VCaP (cell line): Measurements from ENCODE around the gene GJC2.

Source experiments
- H3K27ac ChIP-seq: fragments of 450-650 bp; 2 replicates; pipeline ENCODE4 v1.5.1; 2017
- TF ChIP-seq, protein P1 (sequence below): fragments of 450-650 bp; conservative IDR thresholded peaks from 2 replicates; pipeline ENCODE4 v1.5.1; 2017; ENCODE audit warnings: mild to moderate bottlenecking, moderate library complexity

GJC2 gene

GRCh38 chr1:228151180-228151925, 1.6 kb downstream of the GJC2 start:
- TF ChIP-seq, protein P1, sequence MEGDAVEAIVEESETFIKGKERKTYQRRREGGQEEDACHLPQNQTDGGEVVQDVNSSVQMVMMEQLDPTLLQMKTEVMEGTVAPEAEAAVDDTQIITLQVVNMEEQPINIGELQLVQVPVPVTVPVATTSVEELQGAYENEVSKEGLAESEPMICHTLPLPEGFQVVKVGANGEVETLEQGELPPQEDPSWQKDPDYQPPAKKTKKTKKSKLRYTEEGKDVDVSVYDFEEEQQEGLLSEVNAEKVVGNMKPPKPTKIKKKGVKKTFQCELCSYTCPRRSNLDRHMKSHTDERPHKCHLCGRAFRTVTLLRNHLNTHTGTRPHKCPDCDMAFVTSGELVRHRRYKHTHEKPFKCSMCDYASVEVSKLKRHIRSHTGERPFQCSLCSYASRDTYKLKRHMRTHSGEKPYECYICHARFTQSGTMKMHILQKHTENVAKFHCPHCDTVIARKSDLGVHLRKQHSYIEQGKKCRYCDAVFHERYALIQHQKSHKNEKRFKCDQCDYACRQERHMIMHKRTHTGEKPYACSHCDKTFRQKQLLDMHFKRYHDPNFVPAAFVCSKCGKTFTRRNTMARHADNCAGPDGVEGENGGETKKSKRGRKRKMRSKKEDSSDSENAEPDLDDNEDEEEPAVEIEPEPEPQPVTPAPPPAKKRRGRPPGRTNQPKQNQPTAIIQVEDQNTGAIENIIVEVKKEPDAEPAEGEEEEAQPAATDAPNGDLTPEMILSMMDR: no peak
- H3K27ac ChIP-seq: no peak overlapping the region

GRCh38 chr1:228152097-228152917, 2.6 kb downstream of the GJC2 start:
- no peak overlapping the region for H3K27ac ChIP-seq

GRCh38 chr1:228152918-228153258, 3.2 kb downstream of the GJC2 start:
- TF ChIP-seq, protein P1: no peak
- no peak overlapping the region for H3K27ac ChIP-seq

More at GRCh38 chr1:228152097-228152917, 2.6 kb downstream of the GJC2 start:
- TF ChIP-seq, protein P1: no peak

- H3K27ac ChIP-seq: no peak overlapping the region
- TF ChIP-seq, protein P1: no peak
Measured at GRCh38 chr1:228154021-228154669, 4.4 kb downstream of the GJC2 start.

DNA sequence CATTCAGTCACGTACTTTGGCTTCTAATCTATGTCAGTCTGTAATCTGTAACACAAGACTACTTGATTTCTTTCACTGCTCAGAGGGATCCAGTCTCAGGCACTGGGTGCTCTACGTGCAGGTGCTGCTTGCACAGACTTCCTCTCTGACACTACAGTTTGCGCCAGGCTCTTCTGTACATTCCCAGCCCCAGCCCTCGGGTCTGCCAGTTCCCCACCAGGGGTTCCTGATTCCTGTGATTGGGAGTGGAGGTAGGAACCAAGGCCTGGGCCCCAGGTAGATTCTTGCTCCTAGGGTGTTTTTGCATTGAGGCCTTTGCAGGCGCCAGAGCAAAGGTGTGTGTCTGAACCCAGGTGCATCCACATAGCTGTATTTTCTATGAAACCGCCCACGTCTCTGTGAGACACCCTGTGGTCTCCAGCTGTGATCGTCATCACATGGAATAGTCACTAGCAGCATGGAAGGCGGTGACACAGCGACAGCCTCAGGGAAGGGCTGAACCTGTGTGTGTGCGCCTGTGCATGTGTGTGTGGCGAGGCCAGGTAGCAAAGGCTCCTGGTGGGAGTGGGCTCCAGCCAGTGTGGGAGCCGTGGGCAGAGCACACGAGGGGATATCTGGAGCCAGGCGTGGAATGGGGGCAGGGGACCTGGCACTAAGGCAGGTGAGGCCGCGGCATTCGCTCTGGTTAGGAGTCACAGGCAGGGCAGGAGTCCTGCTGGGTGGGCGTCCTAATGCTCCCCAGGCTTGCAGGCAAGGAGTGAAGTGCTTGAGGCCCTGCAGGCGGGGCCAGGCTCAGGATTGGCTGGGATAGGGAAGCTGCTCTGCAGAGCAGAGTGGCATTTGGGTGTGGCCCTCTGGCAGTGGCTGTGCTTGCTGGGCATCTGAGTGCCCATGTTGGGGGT, 5.2 kb downstream of the GJC2 start:
- TF ChIP-seq, protein P1: no peak
- no peak overlapping the region for H3K27ac ChIP-seq

DNA sequence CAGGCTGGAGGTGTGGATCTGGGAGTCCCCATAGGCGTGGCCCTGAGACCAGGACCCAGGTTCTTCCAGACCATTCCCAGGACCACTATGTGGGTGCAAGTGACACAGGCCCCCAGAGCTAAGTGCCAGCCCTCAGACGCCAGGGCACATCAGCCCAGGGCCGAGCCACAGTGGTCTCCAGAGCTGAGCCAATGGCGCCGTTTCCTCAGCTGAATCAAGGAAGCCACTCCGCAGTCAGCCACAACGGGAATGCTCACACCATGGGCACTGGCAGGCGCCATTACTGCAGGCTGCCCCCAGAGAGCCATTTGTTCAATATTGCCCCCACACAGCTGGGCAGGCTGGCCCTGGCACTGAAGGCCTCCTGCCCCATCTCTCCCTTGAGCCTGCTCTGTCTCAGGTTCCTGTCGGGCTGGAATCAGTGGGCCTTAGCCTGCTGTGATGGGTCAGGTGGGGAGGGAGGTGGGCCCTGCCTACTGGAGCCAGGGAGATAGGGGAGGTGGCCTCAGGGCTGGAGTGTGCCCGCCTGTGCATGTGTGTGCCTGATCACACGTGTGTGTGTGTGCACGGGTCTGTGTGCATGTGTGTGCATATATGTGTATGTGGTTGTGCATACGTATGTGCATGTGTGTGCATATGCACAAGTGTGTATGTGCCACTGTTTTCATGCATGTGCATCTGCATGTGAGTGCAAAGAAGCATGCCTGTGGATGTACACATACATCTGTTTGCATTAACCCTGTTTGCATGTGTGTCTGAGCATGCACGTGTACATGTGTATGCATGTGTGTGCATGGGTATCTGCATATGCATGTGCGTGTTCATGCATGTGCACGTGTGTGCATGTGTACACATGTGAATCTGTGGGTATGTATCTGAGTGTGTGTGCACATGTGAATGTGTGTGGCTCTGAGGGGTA, 6.1 kb downstream of the GJC2 start:
- TF ChIP-seq, protein P1: no peak

More for the DNA sequence above, 6.1 kb downstream of the GJC2 start:
- H3K27ac ChIP-seq: no peak overlapping the region
